Calu3 (cell line): ENCODE data around the gene TSPAN8. TPM values are rescaled to one million over a fixed set of nuclear protein-coding genes. Genes with fewer than 3 reads are reported as not detected.

Experiments used
- BruUV-seq: library from RNA; stranded (reverse); fragments of 400-500 nt; replicated peaks from 2 replicates; lab custom pipeline; 2021; lab: Mats Ljungman, UMichigan
- CTCF ChIA-PET: fragments of 300-600 bp; sonication (Branson Sonifier 250); formaldehyde crosslinking; loops from one replicate; lab custom pipeline; 2022; ENCODE audit warnings: antibody characterized with exemption; lab: Charles Lee
- DNase-seq: peaks from one replicate; pipeline ENCODE4 v3.0.0; 2022
- H3K27ac Mint-ChIP-seq: one replicate; pipeline ENCODE4 v1.8.0; 2022; ENCODE audit warnings: mixed read lengths; ENCODE audit not compliant: unreplicated experiment
- H3K27me3 Mint-ChIP-seq: one replicate; pipeline ENCODE4 v1.8.0; 2022; ENCODE audit warnings: mixed read lengths; ENCODE audit not compliant: unreplicated experiment
- H3K36me3 Mint-ChIP-seq: one replicate; pipeline ENCODE4 v1.8.0; 2022; ENCODE audit warnings: mild to moderate bottlenecking, moderate library complexity, mixed read lengths; ENCODE audit not compliant: insufficient read depth, unreplicated experiment
- H3K4me1 Mint-ChIP-seq: one replicate; pipeline ENCODE4 v1.8.0; 2022; ENCODE audit warnings: mild to moderate bottlenecking, low read depth, mixed read lengths; ENCODE audit not compliant: unreplicated experiment
- H3K4me3 Mint-ChIP-seq: one replicate; pipeline ENCODE4 v1.8.0; 2022; ENCODE audit warnings: mild to moderate bottlenecking, low read depth, moderate library complexity, mixed read lengths; ENCODE audit not compliant: unreplicated experiment
- H3K9me3 Mint-ChIP-seq: one replicate; pipeline ENCODE4 v1.8.0; 2022; ENCODE audit warnings: low read depth, mixed read lengths; ENCODE audit not compliant: unreplicated experiment
- CTCF ChIP-seq: fragments of 200-600 bp; IDR thresholded peaks from one replicate; pipeline ENCODE4 v1.8.0; 2022; ENCODE audit warnings: antibody characterized with exemption; ENCODE audit not compliant: unreplicated experiment
- intact Hi-C: fragments of 100-400 bp; cut with micrococcal nuclease; formaldehyde crosslinking; loops from one replicate; pipeline ENCODE4 v1.10.0; 2022; ENCODE audit not compliant: unreplicated experiment
- total RNA-seq: library from RNA; stranded (reverse); gene quantifications from 2 replicates; pipeline ENCODE4 v1.2.3, GENCODE V29; 2022

Gene TSPAN8
- total RNA-seq, 1 experiment from 2014 or later, result 289 TPM

- intact Hi-C loops, result loop anchor here (5.0 to 10.0 kb wide), 2 partner anchors 73 to 121 kb away; no protein-coding TSS in a partner anchor
- TF ChIP-seq CTCF, result no peak
- no peaks in the 10 kb centered on the region for H3K9me3 Mint-ChIP-seq
- peak overlapping the region; percentile 68 for H3K27ac Mint-ChIP-seq
- H3K36me3 Mint-ChIP-seq, result peaks cover 69% of the 10 kb centered on the region
- H3K27me3 Mint-ChIP-seq, result no peaks in the 10 kb centered on the region
- CTCF ChIA-PET, result no interaction called here
- DNase-seq, result no peak
- peaks cover 72% of the 10 kb centered on the region for H3K4me1 Mint-ChIP-seq
- no TSS peak for BruUV-seq
- no peak overlapping the region for H3K4me3 Mint-ChIP-seq
Measured at GRCh38 chr12:71135812-71136176, 22.0 kb downstream of the TSPAN8 start.

- no peak for TF ChIP-seq CTCF
- no peak for DNase-seq
- Mint-ChIP-seq H3K4me3 (no peak overlapping the region), H3K4me1 (peaks cover 67% of the 10 kb centered on the region), H3K9me3 (no peaks in the 10 kb centered on the region), H3K27ac (peak overlapping the region; percentile 68), H3K27me3 (no peaks in the 10 kb centered on the region), H3K36me3 (peaks cover 74% of the 10 kb centered on the region)
- intact Hi-C loops, result loop anchor here (5.0 to 10.0 kb wide), 2 partner anchors 73 to 120 kb away; no protein-coding TSS in a partner anchor
- CTCF ChIA-PET, result no interaction called here
- no TSS peak for BruUV-seq
Measured at GRCh38 chr12:71135077-71135811, 22.6 kb downstream of the TSPAN8 start.

DNA sequence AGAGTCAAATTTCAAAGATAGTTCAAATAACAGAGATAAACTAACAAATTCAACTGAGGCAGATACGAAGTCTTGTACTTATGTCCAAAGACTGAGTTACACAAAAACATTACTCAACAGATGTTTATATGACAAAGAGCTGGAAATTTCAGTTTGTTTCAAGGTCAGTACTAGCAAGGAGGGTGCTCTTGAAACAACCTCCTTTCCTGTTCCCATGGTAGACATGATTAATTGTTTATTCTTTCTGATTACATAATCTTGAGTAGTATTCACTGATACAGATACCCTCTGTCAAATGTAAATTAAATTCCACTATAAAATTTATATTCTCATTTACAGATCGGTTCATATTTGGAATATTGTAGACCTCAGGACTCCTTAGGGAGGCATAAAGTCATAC is 23.4 kb downstream of the TSPAN8 start:
- CTCF ChIA-PET, result no interaction called here
- intact Hi-C loops, result loop anchor here (10.0 kb wide), 1 partner anchor 120 kb away; no protein-coding TSS in a partner anchor
- Mint-ChIP-seq H3K27ac (peak overlapping the region; percentile 62), H3K36me3 (peaks cover 80% of the 10 kb centered on the region), H3K27me3 (no peaks in the 10 kb centered on the region), H3K4me1 (peaks cover 63% of the 10 kb centered on the region), H3K4me3 (no peak overlapping the region), H3K9me3 (no peaks in the 10 kb centered on the region)
- no peak for DNase-seq
- BruUV-seq, result no TSS peak
- TF ChIP-seq CTCF, result no peak

DNA sequence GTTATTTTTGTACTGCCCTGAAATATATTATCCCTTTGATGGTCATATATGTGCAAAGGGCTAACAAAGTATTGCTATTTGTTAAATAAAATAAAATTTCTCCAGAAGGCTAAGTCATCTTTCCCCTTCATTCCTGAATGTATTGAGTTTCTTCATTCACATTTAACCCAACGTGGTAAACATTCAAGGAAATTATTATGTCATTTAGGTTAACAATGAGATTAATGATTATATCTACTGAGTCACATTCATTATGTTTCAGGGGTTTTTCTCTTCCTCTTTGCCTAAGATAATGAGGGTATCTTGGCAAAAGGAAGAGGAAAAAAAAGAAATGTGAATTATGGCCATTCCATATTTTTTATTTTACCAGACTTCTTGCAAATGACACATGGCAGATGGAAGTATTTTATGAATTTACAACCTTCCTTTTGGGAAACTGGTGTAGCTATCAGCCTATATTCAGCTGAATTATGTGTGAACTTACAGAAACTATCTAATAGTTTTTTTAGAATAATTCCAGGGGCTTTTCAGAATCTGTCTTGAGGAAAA is 27.2 kb downstream of the TSPAN8 start:
- Mint-ChIP-seq H3K27ac (peak overlapping the region; percentile 42), H3K27me3 (no peaks in the 10 kb centered on the region), H3K4me1 (peaks cover 43% of the 10 kb centered on the region), H3K9me3 (no peaks in the 10 kb centered on the region), H3K4me3 (no peak overlapping the region), H3K36me3 (peaks cover 63% of the 10 kb centered on the region)
- CTCF ChIA-PET, result no interaction called here
- no peak for DNase-seq
- BruUV-seq, result no TSS peak
- intact Hi-C loops, result loop anchor here (2.0 to 10.0 kb wide), 2 partner anchors 116 to 262 kb away; no protein-coding TSS in a partner anchor
- no peak for TF ChIP-seq CTCF
